ENCODE measurements around the gene MPG. TPM values are rescaled to one million over a fixed set of nuclear protein-coding genes. Genes with fewer than 3 reads are reported as not detected.

The MPG gene
- total and polyA plus RNA-seq, 10 of the 15 experiments (the other 5 are each of a cell fraction or from before 2014, with no cell fraction given): 0.32 to 193 (median 55.7) TPM

GRCh38 chr16:53346-54236 is 24.4 kb upstream of the MPG start, which contains the start of the genes POLR3K and SNRNP25 (continued):
- TF ChIP-seq, protein P1, sequence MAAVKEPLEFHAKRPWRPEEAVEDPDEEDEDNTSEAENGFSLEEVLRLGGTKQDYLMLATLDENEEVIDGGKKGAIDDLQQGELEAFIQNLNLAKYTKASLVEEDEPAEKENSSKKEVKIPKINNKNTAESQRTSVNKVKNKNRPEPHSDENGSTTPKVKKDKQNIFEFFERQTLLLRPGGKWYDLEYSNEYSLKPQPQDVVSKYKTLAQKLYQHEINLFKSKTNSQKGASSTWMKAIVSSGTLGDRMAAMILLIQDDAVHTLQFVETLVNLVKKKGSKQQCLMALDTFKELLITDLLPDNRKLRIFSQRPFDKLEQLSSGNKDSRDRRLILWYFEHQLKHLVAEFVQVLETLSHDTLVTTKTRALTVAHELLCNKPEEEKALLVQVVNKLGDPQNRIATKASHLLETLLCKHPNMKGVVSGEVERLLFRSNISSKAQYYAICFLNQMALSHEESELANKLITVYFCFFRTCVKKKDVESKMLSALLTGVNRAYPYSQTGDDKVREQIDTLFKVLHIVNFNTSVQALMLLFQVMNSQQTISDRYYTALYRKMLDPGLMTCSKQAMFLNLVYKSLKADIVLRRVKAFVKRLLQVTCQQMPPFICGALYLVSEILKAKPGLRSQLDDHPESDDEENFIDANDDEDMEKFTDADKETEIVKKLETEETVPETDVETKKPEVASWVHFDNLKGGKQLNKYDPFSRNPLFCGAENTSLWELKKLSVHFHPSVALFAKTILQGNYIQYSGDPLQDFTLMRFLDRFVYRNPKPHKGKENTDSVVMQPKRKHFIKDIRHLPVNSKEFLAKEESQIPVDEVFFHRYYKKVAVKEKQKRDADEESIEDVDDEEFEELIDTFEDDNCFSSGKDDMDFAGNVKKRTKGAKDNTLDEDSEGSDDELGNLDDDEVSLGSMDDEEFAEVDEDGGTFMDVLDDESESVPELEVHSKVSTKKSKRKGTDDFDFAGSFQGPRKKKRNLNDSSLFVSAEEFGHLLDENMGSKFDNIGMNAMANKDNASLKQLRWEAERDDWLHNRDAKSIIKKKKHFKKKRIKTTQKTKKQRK (IDR thresholded peaks at IDR 0.05; ENCODE audit: low read depth, low read length): peak; percentile 87
- TF ChIP-seq HDAC2 (IDR thresholded peaks at IDR 0.05): no peak
- TF ChIP-seq, protein P2, sequence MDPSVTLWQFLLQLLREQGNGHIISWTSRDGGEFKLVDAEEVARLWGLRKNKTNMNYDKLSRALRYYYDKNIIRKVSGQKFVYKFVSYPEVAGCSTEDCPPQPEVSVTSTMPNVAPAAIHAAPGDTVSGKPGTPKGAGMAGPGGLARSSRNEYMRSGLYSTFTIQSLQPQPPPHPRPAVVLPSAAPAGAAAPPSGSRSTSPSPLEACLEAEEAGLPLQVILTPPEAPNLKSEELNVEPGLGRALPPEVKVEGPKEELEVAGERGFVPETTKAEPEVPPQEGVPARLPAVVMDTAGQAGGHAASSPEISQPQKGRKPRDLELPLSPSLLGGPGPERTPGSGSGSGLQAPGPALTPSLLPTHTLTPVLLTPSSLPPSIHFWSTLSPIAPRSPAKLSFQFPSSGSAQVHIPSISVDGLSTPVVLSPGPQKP (IDR thresholded peaks at IDR 0.05; ENCODE audit: low read depth, low read length): peak; percentile 32; the same call in 1 of the 2 replicates
- TF ChIP-seq, protein P3, sequence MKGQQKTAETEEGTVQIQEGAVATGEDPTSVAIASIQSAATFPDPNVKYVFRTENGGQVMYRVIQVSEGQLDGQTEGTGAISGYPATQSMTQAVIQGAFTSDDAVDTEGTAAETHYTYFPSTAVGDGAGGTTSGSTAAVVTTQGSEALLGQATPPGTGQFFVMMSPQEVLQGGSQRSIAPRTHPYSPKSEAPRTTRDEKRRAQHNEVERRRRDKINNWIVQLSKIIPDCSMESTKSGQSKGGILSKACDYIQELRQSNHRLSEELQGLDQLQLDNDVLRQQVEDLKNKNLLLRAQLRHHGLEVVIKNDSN (IDR thresholded peaks at IDR 0.05; ENCODE audit: borderline replicate concordance, extremely low read length, insufficient read depth, low read depth, low read length): no peak
- TF ChIP-seq HDAC6 (IDR thresholded peaks at IDR 0.05; ENCODE audit: unreplicated experiment): no peak
- no peak for TF ChIP-seq MEF2B (IDR thresholded peaks at IDR 0.05; ENCODE audit: partially characterized antibody, poor library complexity, severe bottlenecking)
- TF ChIP-seq SMARCA5 (IDR thresholded peaks at IDR 0.05): no peak
- TF ChIP-seq RBBP5 (conservative IDR thresholded peaks at IDR 0.05): no peak
- peak; percentile 69 for TF ChIP-seq IKZF1 (conservative IDR thresholded peaks at IDR 0.05)
- TF ChIP-seq EZH2 (IDR thresholded peaks at IDR 0.05; ENCODE audit: borderline replicate concordance, control insufficient read depth, low read depth, low read length): no peak
- TF ChIP-seq BRCA1 (IDR thresholded peaks at IDR 0.05; ENCODE audit: low read depth, low read length): no peak
- TF ChIP-seq CREM (IDR thresholded peaks at IDR 0.05; ENCODE audit: low read depth): peak; percentile 52
- no peak for TF ChIP-seq ZBED1 (IDR thresholded peaks at IDR 0.05; ENCODE audit: borderline replicate concordance)
- TF ChIP-seq STAT3 (IDR thresholded peaks at IDR 0.05; ENCODE audit: low read depth, low read length): no peak
- no peak for TF ChIP-seq YY1 (IDR thresholded peaks at IDR 0.05; ENCODE audit: low read depth, low read length)
- peak; percentile 91 for TF ChIP-seq PBX3 (IDR thresholded peaks at IDR 0.05; ENCODE audit: insufficient replicate concordance, low read depth, low read length)
- TF ChIP-seq MAX (IDR thresholded peaks at IDR 0.05; ENCODE audit: low read depth, low read length): peak; percentile 26; the same call in 1 of the 2 replicates
- TF ChIP-seq, protein P4, sequence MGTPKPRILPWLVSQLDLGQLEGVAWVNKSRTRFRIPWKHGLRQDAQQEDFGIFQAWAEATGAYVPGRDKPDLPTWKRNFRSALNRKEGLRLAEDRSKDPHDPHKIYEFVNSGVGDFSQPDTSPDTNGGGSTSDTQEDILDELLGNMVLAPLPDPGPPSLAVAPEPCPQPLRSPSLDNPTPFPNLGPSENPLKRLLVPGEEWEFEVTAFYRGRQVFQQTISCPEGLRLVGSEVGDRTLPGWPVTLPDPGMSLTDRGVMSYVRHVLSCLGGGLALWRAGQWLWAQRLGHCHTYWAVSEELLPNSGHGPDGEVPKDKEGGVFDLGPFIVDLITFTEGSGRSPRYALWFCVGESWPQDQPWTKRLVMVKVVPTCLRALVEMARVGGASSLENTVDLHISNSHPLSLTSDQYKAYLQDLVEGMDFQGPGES (IDR thresholded peaks at IDR 0.05): peak; percentile 96
- TF ChIP-seq E2F4 (IDR thresholded peaks at IDR 0.05; ENCODE audit: low read depth, low read length): peak; percentile 89
- TF ChIP-seq IKZF2 (IDR thresholded peaks at IDR 0.05): no peak

Measured in GM12878 (cell line).